ENCODE data around the gene B3GAT1.

GRCh38 chr11:134390706-134391569, 21.1 kb downstream of the B3GAT1 start:
- no peak for TF ChIP-seq HDGF (IDR thresholded peaks at IDR 0.05; ENCODE audit: borderline replicate concordance)
- TF ChIP-seq FOXM1 (IDR thresholded peaks at IDR 0.05; ENCODE audit: borderline replicate concordance): no peak
- no peak for TF ChIP-seq SP1 (IDR thresholded peaks at IDR 0.05)
- TF ChIP-seq ELF4 (IDR thresholded peaks at IDR 0.05): no peak
- no peak for TF ChIP-seq ZNF384 (IDR thresholded peaks at IDR 0.05)
- TF ChIP-seq ARNT (IDR thresholded peaks at IDR 0.05): no peak
- no peak for TF ChIP-seq NFRKB (IDR thresholded peaks at IDR 0.05)
- TF ChIP-seq L3MBTL2 (conservative IDR thresholded peaks at IDR 0.05): no peak
- no peak for TF ChIP-seq FOXA1 (IDR thresholded peaks at IDR 0.05)
- no peak for TF ChIP-seq TARDBP (IDR thresholded peaks at IDR 0.05)
- no peak for TF ChIP-seq FOXK2 (IDR thresholded peaks at IDR 0.05)
- TF ChIP-seq LEF1 (IDR thresholded peaks at IDR 0.05; ENCODE audit: borderline replicate concordance): no peak
- TF ChIP-seq BHLHE40 (IDR thresholded peaks at IDR 0.05; ENCODE audit: borderline replicate concordance): no peak

All from HEK293T (cell line).